Right renal pelvis (tissue), 4 donors: ENCODE results near the gene PSMB11. TPM values are rescaled to one million over a fixed set of nuclear protein-coding genes. Genes with fewer than 3 reads are reported as not detected.

Experiments used
- DNase-seq, 4 donors: peaks; one replicate each; pipeline ENCODE4 v3.0.0-alpha.2; 2013; ENCODE audit warnings: low read depth in 4 of 4, low spot score in 3 of 4, missing footprints in 1 of 4
- polyA plus RNA-seq, 4 donors: library from polyadenylated mRNA; unstranded; fragments of 120-200 nt; gene quantifications; one replicate each; pipeline ENCODE4 v1.2.1, GENCODE V29; 2013; ENCODE audit not compliant: insufficient read length in 4 of 4

Gene PSMB11
- polyA plus RNA-seq, 4 donors: 0.09 TPM; not detected in 3

GRCh38 chr14:23056145-23056955 lies 14.3 kb downstream of the PSMB11 start:
- no peak for DNase-seq

- peak in 3 of 4 donors; percentile 64 to 73 (median 69) for DNase-seq
Observed at GRCh38 chr14:23056956-23057756, 15.1 kb downstream of the PSMB11 start, which contains the start of gene CDH24. Gene CDH24, minus strand, starts transcription at chr14:23057520. Its CDS starts 1,787 bp downstream, at chr14:23055733.

- peak; percentile 80 to 88 (median 86) for DNase-seq
Observed at GRCh38 chr14:23057757-23058653, 16.0 kb downstream of the PSMB11 start.

GRCh38 chr14:23058654-23059504 lies 16.9 kb downstream of the PSMB11 start:
- DNase-seq: no peak

GRCh38 chr14:23060536-23061260 lies 18.7 kb downstream of the PSMB11 start:
- no peak for DNase-seq

GRCh38 chr14:23062002-23062401 lies 20.0 kb downstream of the PSMB11 start:
- DNase-seq: no peak

GRCh38 chr14:23063601-23064000 lies 21.6 kb downstream of the PSMB11 start:
- DNase-seq: no peak

- DNase-seq: no peak
Observed at GRCh38 chr14:23066368-23066767, 24.4 kb downstream of the PSMB11 start.

- no peak for DNase-seq
Observed at GRCh38 chr14:23066855-23067744, 25.1 kb downstream of the PSMB11 start.

- DNase-seq: no peak
Observed at GRCh38 chr14:23067847-23068788, 26.1 kb downstream of the PSMB11 start.

- DNase-seq: peak; percentile 82 to 90 (median 84)
Observed at GRCh38 chr14:23068789-23069412, 26.9 kb downstream of the PSMB11 start.

- DNase-seq: no peak
Observed at GRCh38 chr14:23069413-23069806, 27.4 kb downstream of the PSMB11 start.

- no peak for DNase-seq
Observed at GRCh38 chr14:23070262-23071129, 28.5 kb downstream of the PSMB11 start.

GRCh38 chr14:23071244-23071920 lies 29.4 kb downstream of the PSMB11 start:
- DNase-seq: peak; percentile 74 to 86 (median 78)
